A673 (cell line): Measurements from ENCODE around the gene FAN1.

Experiments
- EZH2 ChIP-seq: fragments of 200-600 bp; sonication (generic); IDR thresholded peaks from 2 replicates; pipeline ENCODE4 v1.6.1; 2017; ENCODE audit warnings: borderline replicate concordance, low read depth, mild to moderate bottlenecking, mixed read lengths, antibody characterized with exemption, low read length; ENCODE audit not compliant: poor library complexity, severe bottlenecking
- TF ChIP-seq, protein P1 (sequence below): fragments of 300-800, 200-600 bp; sonication (generic); conservative IDR thresholded peaks from 2 replicates; pipeline ENCODE4 v1.5.1; 2017; ENCODE audit warnings: low read depth, mild to moderate bottlenecking, antibody characterized with exemption, low read length, moderate library complexity, mixed read lengths

DNA sequence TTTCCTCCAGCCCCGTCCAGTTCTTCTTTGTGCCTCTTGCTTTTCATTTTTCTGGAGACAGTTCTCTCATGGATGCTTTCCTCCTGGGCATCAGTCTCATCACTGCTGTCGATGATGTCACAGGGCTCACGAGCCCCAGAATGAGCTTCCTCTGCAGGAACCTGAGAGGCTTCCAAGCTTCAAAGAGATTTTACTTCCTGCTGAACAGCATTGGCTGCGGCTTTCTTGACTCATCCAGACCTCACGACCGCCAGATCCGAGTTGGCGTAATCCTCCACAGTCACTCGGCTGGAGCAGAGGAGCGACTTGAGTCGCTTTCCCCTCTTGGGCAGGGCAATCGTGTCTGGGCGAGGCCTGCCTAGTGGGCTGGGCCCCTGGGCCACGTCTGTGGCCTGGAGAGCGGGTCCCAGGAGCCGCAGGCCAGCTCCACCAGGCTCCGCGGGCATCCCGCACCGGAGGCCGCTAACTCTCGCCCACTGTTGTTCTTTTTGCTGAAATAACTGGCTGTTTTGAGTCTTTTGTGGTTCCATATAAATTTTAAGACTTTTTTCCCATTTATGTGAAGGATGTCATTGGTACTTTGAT is 20.8 kb upstream of the FAN1 start:
- TF ChIP-seq, protein P1, sequence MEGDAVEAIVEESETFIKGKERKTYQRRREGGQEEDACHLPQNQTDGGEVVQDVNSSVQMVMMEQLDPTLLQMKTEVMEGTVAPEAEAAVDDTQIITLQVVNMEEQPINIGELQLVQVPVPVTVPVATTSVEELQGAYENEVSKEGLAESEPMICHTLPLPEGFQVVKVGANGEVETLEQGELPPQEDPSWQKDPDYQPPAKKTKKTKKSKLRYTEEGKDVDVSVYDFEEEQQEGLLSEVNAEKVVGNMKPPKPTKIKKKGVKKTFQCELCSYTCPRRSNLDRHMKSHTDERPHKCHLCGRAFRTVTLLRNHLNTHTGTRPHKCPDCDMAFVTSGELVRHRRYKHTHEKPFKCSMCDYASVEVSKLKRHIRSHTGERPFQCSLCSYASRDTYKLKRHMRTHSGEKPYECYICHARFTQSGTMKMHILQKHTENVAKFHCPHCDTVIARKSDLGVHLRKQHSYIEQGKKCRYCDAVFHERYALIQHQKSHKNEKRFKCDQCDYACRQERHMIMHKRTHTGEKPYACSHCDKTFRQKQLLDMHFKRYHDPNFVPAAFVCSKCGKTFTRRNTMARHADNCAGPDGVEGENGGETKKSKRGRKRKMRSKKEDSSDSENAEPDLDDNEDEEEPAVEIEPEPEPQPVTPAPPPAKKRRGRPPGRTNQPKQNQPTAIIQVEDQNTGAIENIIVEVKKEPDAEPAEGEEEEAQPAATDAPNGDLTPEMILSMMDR = no peak
- no peak for TF ChIP-seq EZH2
